ENCODE results near the gene KIZ.

DNA sequence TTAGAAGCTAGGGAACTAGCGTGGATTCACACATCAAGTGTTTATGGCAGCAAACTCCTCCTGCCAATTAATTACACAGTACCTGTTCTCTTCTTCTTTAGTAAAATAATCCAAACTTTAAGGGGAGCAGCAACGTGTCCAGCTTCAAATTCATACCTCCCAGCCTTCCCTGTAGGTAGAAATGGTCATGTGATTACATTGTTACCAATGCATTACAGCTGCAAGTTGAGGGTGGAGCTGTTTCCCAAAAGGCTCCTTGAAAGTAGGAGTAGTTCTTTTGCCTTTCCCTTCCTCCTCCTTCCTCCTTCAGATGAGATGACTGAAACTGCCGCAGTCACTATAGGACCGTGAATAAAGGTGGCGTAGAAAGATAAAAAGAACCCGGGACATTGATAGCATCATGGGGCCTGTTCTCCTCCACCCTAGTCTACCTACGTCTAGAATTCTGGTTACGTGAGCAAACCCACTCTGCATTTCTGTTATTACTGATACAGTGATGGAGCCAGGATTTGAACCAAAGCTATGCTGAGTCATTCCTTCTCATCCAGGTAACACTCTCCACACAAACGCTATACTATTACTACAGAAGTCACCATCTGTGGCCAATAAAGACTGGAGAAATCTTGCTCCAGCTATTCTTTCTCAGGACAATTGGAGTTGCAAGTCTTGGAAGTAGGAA, 37.9 kb upstream of the KIZ start:
- TF ChIP-seq EZH2 (IDR thresholded peaks at IDR 0.05), result no peak
- no peak for TF ChIP-seq CTCF (IDR thresholded peaks at IDR 0.05)
